OCI-LY7 (cell line): ENCODE results near the gene RIN2. TPM values are rescaled to one million over a fixed set of nuclear protein-coding genes. Genes with fewer than 3 reads are reported as not detected.

ENCODE experiments used
- BruUV-seq: library from RNA; stranded (reverse); fragments of 400-500 nt; replicated peaks from 2 replicates; lab custom pipeline; 2021; lab: Mats Ljungman, UMichigan
- CTCF ChIA-PET: fragments of 300-600 bp; sonication (Branson Sonifier 250); formaldehyde crosslinking; loops from one replicate; lab custom pipeline; 2022; ENCODE audit warnings: antibody characterized with exemption; ENCODE audit not compliant: unreplicated experiment; lab: Charles Lee
- POLR2A ChIA-PET: fragments of 300-600 bp; sonication (Branson Sonifier 250); formaldehyde crosslinking; loops from one replicate; lab custom pipeline; 2022; ENCODE audit warnings: antibody characterized with exemption; lab: Charles Lee
- DNase-seq: peaks from one replicate; pipeline ENCODE4 v3.0.0-alpha.2; 2015; ENCODE audit warnings: low spot score
- H2AFZ ChIP-seq: fragments of 200-600 bp; sonication (generic), shearing (Covaris generic); 2 replicates; pipeline ENCODE4 v1.6.1; 2014; ENCODE audit warnings: mild to moderate bottlenecking, antibody characterized with exemption, low read length, moderate library complexity
- H3K27ac ChIP-seq: fragments of 200-600 bp; sonication (generic); 2 replicates; pipeline ENCODE4 v1.5.1; 2014; ENCODE audit warnings: mixed run types, low read depth, mild to moderate bottlenecking, moderate library complexity, low read length, inconsistent platforms; ENCODE audit not compliant: poor library complexity, severe bottlenecking
- H3K36me3 ChIP-seq: fragments of 200-600 bp; sonication (generic); 2 replicates; pipeline ENCODE4 v1.6.1; 2014; ENCODE audit warnings: mild to moderate bottlenecking, antibody characterized with exemption, low read length, moderate library complexity, mixed read lengths; ENCODE audit not compliant: insufficient read depth
- H3K4me1 ChIP-seq: fragments of 200-600 bp; sonication (generic); 2 replicates; pipeline ENCODE4 v1.5.1; 2014; ENCODE audit warnings: mild to moderate bottlenecking, low read length; ENCODE audit not compliant: insufficient read depth, poor library complexity, severe bottlenecking
- H3K4me2 ChIP-seq: fragments of 200-600 bp; sonication (generic); 2 replicates; pipeline ENCODE4 v1.6.1; 2014; ENCODE audit warnings: mild to moderate bottlenecking, low read length
- H3K4me3 ChIP-seq: fragments of 200-600 bp; sonication (generic); 2 replicates; pipeline ENCODE4 v1.5.1; 2014; ENCODE audit warnings: mild to moderate bottlenecking, low read depth, low read length; ENCODE audit not compliant: poor library complexity, severe bottlenecking
- H3K79me2 ChIP-seq: fragments of 200-600 bp; sonication (generic); 2 replicates; pipeline ENCODE4 v1.6.1; 2016; ENCODE audit warnings: low read depth, mild to moderate bottlenecking, low read length, moderate library complexity, mixed read lengths; ENCODE audit not compliant: insufficient read depth
- H3K9me2 ChIP-seq: fragments of 200-600 bp; sonication (generic); 2 replicates; pipeline ENCODE4 v1.6.1; 2016; ENCODE audit warnings: mild to moderate bottlenecking, low read length, mixed read lengths; ENCODE audit not compliant: insufficient read depth
- H3K9me3 ChIP-seq: fragments of 200-600 bp; sonication (generic); 2 replicates; pipeline ENCODE4 v1.6.1; 2014; ENCODE audit warnings: mild to moderate bottlenecking, mixed run types, low read length, mixed read lengths
- H4K20me1 ChIP-seq: fragments of 200-600 bp; sonication (generic); 2 replicates; pipeline ENCODE4 v1.6.1; 2014; ENCODE audit warnings: mild to moderate bottlenecking, antibody characterized with exemption, low read length, moderate library complexity, mixed read lengths; ENCODE audit not compliant: insufficient read depth
- CTCF ChIP-seq: fragments of 200-600 bp; sonication (generic); conservative IDR thresholded peaks from 2 replicates; pipeline ENCODE4 v1.5.1; 2014; ENCODE audit warnings: mild to moderate bottlenecking, antibody characterized with exemption, low read length, moderate library complexity, mixed read lengths
- EZH2phosphoT487 ChIP-seq: fragments of 200-600 bp; sonication (generic); IDR thresholded peaks from 2 replicates; pipeline ENCODE4 v1.6.1; 2018; ENCODE audit warnings: low read depth, borderline replicate concordance, mild to moderate bottlenecking, mixed run types, antibody characterized with exemption, low read length, moderate library complexity, mixed read lengths
- intact Hi-C: fragments of 100-400 bp; cut with micrococcal nuclease; formaldehyde crosslinking; loops from one replicate; pipeline ENCODE4 v1.10.0; 2022; ENCODE audit not compliant: unreplicated experiment
- total RNA-seq, 2 experiments: library from RNA; depleted of rRNA in 1 of 2; stranded (reverse); fragments of >200 nt in 1 of 2; shearing (Covaris generic) in 1 of 2; gene quantifications; 2 replicates each; pipeline ENCODE4 v1.2.3, GENCODE V29; 2014 to 2022

The RIN2 gene
- total RNA-seq, 2 experiments from 2014 or later: not detected

GRCh38 chr20:19745106-19745505 is 13.0 kb upstream of the RIN2 start:
- no peak for DNase-seq
- Histone ChIP-seq H3K27ac (no peak overlapping the region), H3K36me3 (no peaks in the 10 kb centered on the region), H3K79me2 (no peaks in the 10 kb centered on the region), H3K9me3 (no peaks in the 10 kb centered on the region), H4K20me1 (no peaks in the 10 kb centered on the region), H3K4me3 (no peak overlapping the region), H3K4me1 (no peaks in the 10 kb centered on the region), H2AFZ (no peak overlapping the region), H3K9me2 (no peaks in the 10 kb centered on the region), H3K4me2 (no peak overlapping the region)
- BruUV-seq: no TSS peak
- TF ChIP-seq CTCF (no peak), EZH2phosphoT487 (no peak)
- CTCF ChIA-PET: no interaction called here
- intact Hi-C loops: no loop called here
- POLR2A ChIA-PET: interaction anchor here (0.9 kb wide), 1 partner anchor 40 kb away, joined by 3 read pairs; no protein-coding TSS in a partner anchor

- CTCF ChIA-PET: no interaction called here
- no peaks in the 10 kb centered on the region for H3K36me3 ChIP-seq
- intact Hi-C loops: no loop called here
- TF ChIP-seq EZH2phosphoT487 (no peak), CTCF (no peak)
- no peaks in the 10 kb centered on the region for H3K4me1 ChIP-seq
- no peaks in the 10 kb centered on the region for H3K9me3 ChIP-seq
- H3K4me2 ChIP-seq: no peak overlapping the region
- no peak overlapping the region for H3K27ac ChIP-seq
- H4K20me1 ChIP-seq: no peaks in the 10 kb centered on the region
- H2AFZ ChIP-seq: no peak overlapping the region
- BruUV-seq: no TSS peak
- no peak overlapping the region for H3K4me3 ChIP-seq
- H3K79me2 ChIP-seq: no peaks in the 10 kb centered on the region
- no peaks in the 10 kb centered on the region for H3K9me2 ChIP-seq
- POLR2A ChIA-PET: interaction anchor here (0.9 kb wide), 1 partner anchor 40 kb away, joined by 3 read pairs; no protein-coding TSS in a partner anchor
- no peak for DNase-seq
These were observed 12.5 kb upstream of the RIN2 start for GRCh38 chr20:19745584-19745983.

DNA sequence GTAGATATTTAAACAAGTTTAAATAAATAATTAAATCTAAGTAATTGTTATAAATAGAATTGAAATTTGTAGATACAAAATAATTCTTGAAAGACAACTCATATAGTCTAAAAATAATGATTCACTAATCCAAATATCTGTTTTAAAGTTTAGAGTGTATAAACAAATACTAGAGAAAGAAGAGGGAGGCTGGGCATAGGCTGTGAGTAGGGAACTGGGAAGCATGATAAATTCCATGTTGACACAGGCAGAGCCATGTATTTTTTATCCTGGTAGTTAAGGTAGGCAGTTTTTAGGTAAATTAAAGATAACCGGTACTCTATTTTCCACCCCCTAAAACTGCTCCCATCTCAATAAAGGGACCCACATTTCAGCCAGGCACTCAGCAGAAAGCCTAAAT is 11.7 kb upstream of the RIN2 start:
- H3K4me3 ChIP-seq: no peak overlapping the region
- H3K36me3 ChIP-seq: no peaks in the 10 kb centered on the region
- H4K20me1 ChIP-seq: no peaks in the 10 kb centered on the region
- H2AFZ ChIP-seq: no peak overlapping the region
- H3K4me2 ChIP-seq: no peak overlapping the region
- no peak overlapping the region for H3K27ac ChIP-seq
- H3K9me3 ChIP-seq: no peaks in the 10 kb centered on the region
- no peaks in the 10 kb centered on the region for H3K79me2 ChIP-seq
- no peaks in the 10 kb centered on the region for H3K4me1 ChIP-seq
- POLR2A ChIA-PET: no interaction called here
- intact Hi-C loops: no loop called here
- no TSS peak for BruUV-seq
- TF ChIP-seq CTCF (no peak), EZH2phosphoT487 (no peak)
- CTCF ChIA-PET: no interaction called here
- H3K9me2 ChIP-seq: no peaks in the 10 kb centered on the region
- DNase-seq: no peak
